Activated CD8-positive, alpha-beta memory T cell treated with anti-CD3 and anti-CD28 coated beads for 36 hours (primary cell): Measurements from ENCODE around the gene PINK1. TPM values are rescaled to one million over a fixed set of nuclear protein-coding genes. Genes with fewer than 3 reads are reported as not detected.

ENCODE experiments used
- CTCF ChIA-PET: fragments of 350-600 bp; sonication (Branson Sonifier 250); formaldehyde crosslinking; loops from one replicate; lab custom pipeline; 2021; ENCODE audit warnings: antibody characterized with exemption; lab: Charles Lee
- POLR2A ChIA-PET: fragments of 350-600 bp; sonication (Branson Sonifier 250); formaldehyde crosslinking; loops from one replicate; lab custom pipeline; 2021; ENCODE audit warnings: antibody characterized with exemption; lab: Charles Lee
- total RNA-seq, 2 experiments: library from RNA; stranded (reverse); gene quantifications; one replicate each; pipeline ENCODE4 v1.2.3, GENCODE V29; 2021

The PINK1 gene
- total RNA-seq, 2 experiments from 2014 or later: 4.4 to 4.7 TPM

DNA sequence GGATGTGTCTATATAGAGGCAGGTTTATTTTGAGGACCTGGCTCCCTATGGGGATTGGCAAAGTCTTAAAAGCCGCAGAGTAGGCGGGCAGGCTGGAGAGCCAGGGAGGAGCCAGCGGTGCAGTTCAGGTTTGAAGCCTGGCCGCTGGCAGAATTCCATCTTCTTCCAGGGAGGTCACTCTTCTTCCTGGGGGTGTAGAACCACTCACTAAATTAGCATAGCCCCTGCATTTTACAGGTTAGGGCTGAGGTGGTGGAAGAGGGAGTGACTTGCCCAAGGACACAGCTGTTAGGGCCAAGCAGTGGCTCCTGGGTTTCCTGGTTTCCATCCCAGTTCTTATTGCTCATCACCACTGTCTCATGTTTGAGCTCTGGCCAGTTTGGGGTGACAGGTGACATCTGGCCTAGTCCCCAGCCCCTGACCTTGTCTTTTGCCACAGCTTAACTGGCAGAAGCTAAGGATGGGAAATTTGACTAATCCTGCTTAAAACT lies 1.4 kb downstream of the PINK1 start:
- ChIA-PET CTCF (no interaction called here), POLR2A (no interaction called here)

- CTCF ChIA-PET: interaction anchor here (1.3 kb wide), 1 partner anchor 10 kb away, joined by 4 read pairs; no protein-coding TSS in a partner anchor
- POLR2A ChIA-PET: no interaction called here
Measured at GRCh38 chr1:20636785-20637347, 3.6 kb downstream of the PINK1 start.

DNA sequence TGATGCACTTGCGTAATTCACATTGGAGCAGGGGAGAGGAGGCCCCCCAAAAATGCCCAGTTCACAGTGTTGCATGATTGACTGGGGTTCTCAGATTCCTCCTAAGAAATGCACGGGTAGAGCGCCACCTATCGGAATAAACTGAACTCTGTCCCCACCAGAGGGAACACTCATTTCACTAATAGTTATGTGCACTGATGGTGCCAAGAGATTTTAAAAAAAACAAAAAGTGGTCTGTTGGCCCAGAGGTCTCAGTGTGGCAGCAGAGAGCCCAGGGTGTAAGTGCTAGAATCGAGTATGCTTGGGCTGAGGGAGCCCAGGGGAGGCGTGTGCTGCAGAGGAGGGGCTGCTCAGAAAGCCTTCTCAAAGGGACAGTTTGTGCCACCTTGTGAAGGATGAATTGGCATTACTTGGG lies 6.9 kb downstream of the PINK1 start:
- CTCF ChIA-PET: interaction anchor here (0.9 to 2.5 kb wide), 2 partner anchors 65 to 117 kb away, joined by 3 to 12 read pairs; no protein-coding TSS in a partner anchor
- POLR2A ChIA-PET: no interaction called here

DNA sequence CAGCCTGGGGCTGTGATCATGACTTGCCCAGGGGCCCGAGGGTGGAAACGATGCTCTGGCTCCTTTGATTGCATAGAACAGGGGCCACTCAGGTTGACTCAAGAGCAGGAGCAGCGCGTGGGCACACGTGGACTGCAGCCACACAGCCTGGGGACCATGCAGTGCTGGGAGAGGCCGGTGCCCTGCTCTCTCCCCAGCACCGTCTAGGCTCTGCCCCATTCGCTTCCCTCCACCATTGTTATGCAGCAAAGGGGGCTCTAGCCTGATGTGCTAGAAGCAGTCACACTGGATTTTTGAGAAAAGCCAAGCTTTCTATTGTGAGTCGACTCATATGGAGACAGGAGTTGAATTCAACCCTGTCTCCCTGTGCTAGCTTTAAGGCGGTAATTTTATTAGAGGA lies 8.7 kb downstream of the PINK1 start:
- CTCF ChIA-PET: interaction anchor here (0.6 to 1.6 kb wide), 5 partner anchors 8 to 1845 kb away, joined by 3 to 4 read pairs (median 4); partner anchors contain the start of gene PINK1
- POLR2A ChIA-PET: no interaction called here

DNA sequence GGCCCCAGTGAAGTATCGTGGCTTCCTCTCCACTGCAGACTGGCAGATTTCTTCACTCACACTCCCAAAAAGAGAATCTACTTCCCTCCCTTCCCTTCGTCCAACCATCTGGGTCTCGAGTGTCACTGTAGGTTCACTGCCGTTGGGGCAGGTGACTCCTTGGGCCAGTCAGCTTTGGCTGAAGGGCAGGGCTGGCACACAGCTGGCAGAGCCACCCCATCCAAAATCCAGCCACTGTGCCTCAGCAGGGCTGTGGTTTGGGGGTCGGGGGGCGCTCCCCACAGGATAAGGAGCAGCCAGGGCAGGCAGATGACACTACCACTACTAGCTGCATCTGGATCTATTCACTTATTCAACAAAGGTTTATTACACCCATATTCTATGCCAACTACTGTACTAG lies 9.8 kb downstream of the PINK1 start:
- POLR2A ChIA-PET: no interaction called here
- CTCF ChIA-PET: interaction anchor here (0.7 kb wide), 1 partner anchor 10 kb away, joined by 3 read pairs; the partner anchor contains the start of gene PINK1

GRCh38 chr1:20644416-20644815 lies 11.2 kb downstream of the PINK1 start:
- POLR2A ChIA-PET: no interaction called here
- CTCF ChIA-PET: no interaction called here

DNA sequence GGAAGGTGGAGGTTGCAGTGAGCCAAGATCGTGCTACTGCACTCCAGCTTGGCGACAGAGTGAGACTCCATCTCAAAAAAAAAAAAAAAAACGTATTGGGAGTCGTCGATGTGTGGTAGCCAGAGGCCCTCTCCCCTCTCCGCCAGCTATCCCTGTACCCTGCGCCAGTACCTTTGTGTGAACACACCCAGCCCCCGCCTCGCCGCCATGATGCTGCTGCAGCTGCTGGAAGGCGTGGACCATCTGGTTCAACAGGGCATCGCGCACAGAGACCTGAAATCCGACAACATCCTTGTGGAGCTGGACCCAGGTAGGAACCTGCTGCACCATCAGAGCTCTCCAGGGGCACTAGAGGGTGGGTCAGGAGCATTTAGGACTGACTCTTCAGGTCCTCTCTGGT lies 12.2 kb downstream of the PINK1 start:
- POLR2A ChIA-PET: interaction anchor here (0.7 kb wide), 1 partner anchor 550 kb away, joined by 3 read pairs; no protein-coding TSS in a partner anchor
- CTCF ChIA-PET: interaction anchor here (0.6 kb wide), 1 partner anchor 467 kb away, joined by 3 read pairs; no protein-coding TSS in a partner anchor

DNA sequence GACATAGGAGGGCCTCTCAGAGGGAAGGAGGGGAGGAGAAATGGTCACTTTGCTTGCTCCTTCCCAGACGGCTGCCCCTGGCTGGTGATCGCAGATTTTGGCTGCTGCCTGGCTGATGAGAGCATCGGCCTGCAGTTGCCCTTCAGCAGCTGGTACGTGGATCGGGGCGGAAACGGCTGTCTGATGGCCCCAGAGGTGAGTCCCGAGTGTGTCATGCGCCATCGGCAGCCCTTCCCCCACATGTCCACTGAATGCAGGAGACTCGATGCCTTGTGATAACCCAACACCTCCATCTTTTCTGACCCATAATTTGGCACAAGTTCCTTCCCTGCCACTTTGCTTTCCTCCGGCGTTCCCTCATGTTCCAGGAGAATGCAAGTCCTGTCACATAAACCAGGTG lies 15.2 kb downstream of the PINK1 start:
- ChIA-PET CTCF (no interaction called here), POLR2A (no interaction called here)

GRCh38 chr1:20648946-20649345 lies 15.7 kb downstream of the PINK1 start:
- POLR2A ChIA-PET: no interaction called here
- CTCF ChIA-PET: no interaction called here

DNA sequence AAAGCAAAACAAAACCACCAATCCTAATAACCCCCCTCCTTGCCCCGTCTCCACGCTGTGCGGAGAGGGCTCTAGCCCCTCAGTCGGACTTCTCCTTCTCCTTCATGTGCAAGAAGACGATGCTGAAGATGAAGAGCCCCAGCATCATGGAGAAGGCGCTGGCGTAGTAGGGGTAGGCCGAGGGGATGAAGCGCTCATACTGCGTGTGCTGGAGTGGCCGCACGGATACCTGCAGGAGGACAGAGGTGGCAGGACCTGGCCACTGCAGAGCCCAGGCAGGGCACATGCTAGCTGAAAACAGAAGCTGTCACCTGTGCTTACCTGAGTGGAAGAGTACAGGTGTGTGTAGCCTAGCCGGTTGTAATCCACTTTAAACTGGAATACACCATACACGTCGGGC lies 19.0 kb downstream of the PINK1 start:
- CTCF ChIA-PET: no interaction called here
- POLR2A ChIA-PET: interaction anchor here (0.7 kb wide), 1 partner anchor 14 kb away, joined by 3 read pairs; no protein-coding TSS in a partner anchor

DNA sequence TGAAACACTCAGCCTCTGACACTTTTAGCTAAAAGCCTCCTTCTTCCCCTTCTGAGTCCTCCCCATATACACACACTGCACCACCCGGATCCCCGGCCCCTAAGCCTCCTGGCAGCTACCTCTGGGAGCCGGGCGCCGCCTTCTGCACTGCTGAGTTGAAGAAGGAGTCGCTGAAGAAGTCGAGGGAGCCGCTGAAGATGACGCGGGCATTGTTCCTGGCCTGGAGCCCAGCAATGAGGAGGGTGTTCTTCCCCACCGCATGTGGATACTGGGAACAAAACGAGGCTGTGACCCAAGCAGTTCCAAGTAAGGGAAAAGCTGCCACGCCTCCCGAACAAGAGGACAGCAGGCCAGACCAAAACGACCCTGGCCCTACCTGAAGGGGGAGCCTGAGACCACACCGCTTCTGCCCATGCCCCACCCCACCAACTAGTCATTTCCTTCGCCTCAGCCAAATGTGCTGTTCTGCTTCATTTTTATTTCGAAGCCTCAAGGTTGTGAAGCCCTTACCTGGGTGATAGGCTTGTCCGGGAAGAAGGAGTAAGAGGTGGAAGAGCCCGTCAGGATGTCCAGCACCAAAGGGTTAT lies 20.9 kb downstream of the PINK1 start:
- CTCF ChIA-PET: interaction anchor here (0.7 kb wide), 1 partner anchor 334 kb away, joined by 7 read pairs; no protein-coding TSS in a partner anchor

DNA sequence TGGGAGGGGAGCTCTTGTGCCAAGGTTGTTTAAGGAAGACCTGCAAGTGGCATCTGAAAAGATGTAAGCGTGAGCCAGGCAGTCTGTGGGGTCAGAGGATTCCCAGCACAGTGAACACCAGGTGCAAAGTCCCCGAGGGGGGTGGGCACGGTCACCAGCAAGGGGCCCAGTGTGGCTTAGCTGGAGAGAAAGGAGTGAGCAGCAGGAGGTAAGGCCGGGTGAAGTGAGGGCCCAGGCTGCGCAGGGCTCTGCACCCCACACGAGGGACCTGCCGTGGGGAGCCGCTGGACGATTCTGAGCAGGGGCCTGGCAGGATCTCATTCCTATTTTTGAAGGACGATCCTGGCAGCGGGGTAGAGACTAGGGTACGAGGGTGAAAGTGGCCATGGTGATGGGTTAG lies 23.8 kb downstream of the PINK1 start:
- CTCF ChIA-PET: interaction anchor here (1.3 kb wide), 1 partner anchor 15 kb away, joined by 4 read pairs; no protein-coding TSS in a partner anchor
- POLR2A ChIA-PET: no interaction called here

More for the DNA sequence above, 20.9 kb downstream of the PINK1 start:
- POLR2A ChIA-PET: no interaction called here

DNA sequence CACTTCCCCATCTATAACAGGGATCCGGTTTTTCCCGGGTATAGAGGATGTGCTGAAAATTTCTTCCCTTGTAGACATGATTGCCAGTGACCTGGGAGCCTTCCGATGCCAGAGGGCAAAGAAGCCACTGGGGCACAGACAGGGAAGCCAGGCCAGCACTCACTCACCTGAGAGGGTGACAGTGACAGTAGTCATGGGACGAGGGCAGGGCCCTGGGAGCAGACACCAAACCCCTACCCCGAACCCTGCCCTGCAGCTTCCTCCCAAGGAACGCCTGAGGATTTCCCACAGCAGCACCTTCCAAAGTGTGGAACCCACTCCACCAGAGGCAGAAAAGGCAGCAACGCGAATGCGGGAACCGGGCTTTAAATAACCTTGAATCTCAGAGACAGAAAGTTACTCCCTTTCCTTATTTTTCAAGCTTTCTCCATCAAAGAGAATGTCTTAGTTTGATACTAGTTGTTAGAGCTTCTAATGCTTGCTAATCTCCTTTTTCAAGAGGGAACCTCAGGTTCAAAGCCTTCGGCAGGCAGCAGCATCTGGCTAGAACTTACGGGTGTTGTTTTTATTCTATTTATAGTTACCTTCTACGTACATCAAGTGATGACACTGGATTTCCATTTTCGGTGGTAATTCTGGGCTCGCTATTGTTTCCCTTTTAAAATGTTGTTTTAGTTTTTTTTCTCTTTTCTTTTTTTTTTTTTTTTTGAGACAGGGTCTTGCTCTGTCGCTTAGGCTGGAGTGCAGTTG lies 25.1 kb downstream of the PINK1 start:
- POLR2A ChIA-PET: interaction anchor here (0.7 kb wide), 1 partner anchor 1007 kb away, joined by 4 read pairs; no protein-coding TSS in a partner anchor

DNA sequence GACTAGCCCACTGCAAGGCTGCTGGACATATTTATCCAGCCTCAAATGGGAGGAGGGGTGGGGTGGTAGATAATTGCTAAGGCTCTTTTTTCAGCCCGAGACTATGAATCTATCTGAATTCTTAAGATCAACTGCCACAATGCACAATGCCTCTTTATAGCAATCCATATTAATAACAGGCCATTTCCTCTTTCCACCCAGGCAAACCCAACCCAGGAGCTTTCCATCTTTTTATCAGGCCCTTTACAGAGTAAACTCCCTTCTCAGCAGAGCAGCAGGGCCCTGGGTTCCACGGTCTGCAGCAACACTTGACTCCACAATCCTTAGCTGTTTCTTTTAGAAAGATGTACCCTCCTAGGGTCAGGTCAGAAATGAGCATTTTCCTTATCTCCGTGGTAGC lies 27.1 kb downstream of the PINK1 start:
- CTCF ChIA-PET: no interaction called here
- POLR2A ChIA-PET: interaction anchor here (0.6 to 2.1 kb wide), 2 partner anchors 27 to 1718 kb away, joined by 6 to 9 read pairs; no protein-coding TSS in a partner anchor

More for the DNA sequence above, 25.1 kb downstream of the PINK1 start:
- CTCF ChIA-PET: interaction anchor here (0.9 kb wide), 1 partner anchor 38 kb away, joined by 3 read pairs; no protein-coding TSS in a partner anchor

DNA sequence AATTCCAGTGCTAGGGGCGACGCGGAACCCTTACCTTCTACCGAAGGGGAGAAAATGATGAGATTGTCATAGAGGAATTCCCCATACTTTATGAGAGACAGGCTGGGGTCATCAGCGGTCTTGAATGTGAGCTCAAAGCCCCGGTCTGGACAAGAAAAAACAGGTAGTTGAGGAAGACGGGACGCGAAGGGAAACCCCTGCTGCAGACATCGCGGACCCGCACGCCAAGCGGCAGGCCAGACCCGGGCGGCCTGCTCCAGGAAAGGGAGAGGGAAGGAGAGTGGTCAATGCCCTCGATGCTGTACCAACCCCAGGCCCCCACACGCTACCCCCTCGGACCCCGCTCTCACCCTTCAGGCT lies 27.6 kb downstream of the PINK1 start:
- ChIA-PET POLR2A (interaction anchor here (0.6 to 2.1 kb wide), 3 partner anchors 27 to 1718 kb away, joined by 4 to 9 read pairs (median 6); partner anchors contain the start of gene HP1BP3), CTCF (no interaction called here)

- ChIA-PET CTCF (no interaction called here), POLR2A (interaction anchor here (0.5 to 2.1 kb wide), 3 partner anchors 28 to 125 kb away, joined by 4 to 9 read pairs (median 4); partner anchors contain the start of gene HP1BP3)
Measured at GRCh38 chr1:20661207-20662109, 28.2 kb downstream of the PINK1 start, which contains the start of gene DDOST. Gene DDOST, minus strand, starts transcription at chr1:20661369. Its CDS starts 19 bp downstream, at chr1:20661350.

GRCh38 chr1:20662110-20662475 lies 28.8 kb downstream of the PINK1 start:
- POLR2A ChIA-PET: interaction anchor here (0.5 to 2.1 kb wide), 3 partner anchors 28 to 124 kb away, joined by 4 to 9 read pairs (median 4); partner anchors contain the start of gene HP1BP3
- CTCF ChIA-PET: no interaction called here

DNA sequence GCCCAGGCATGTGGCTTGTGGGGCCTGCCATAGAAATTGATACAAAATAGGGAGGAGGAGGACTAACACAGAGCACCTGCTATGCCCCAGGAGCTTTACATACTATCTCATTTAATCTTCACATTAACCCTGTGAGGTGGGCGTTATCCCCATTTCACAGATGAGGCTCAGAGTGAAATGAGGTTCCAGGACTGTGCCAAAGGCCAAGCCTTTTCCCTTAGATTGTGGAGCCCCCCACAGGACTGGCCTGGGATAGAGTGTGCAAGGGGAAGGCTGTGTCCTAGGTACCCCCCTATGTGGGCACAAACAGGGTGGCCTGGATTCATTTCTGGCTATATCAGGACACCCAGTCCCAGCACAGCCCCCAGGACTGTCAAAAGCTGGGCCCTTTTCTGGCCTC lies 30.1 kb downstream of the PINK1 start:
- ChIA-PET POLR2A (no interaction called here), CTCF (interaction anchor here (0.9 to 1.1 kb wide), 2 partner anchors 13 to 33 kb away, joined by 3 to 4 read pairs; no protein-coding TSS in a partner anchor)
